NT2/D1 (cell line): ENCODE results near the gene CPED1.

ENCODE experiments used
- DNase-seq: peaks from one replicate; pipeline ENCODE4 v3.0.0-alpha.2; 2011; ENCODE audit warnings: low read depth, low spot score
- H3K27me3 ChIP-seq: 2 replicates; pipeline ENCODE4 v1.6.0; 2011; ENCODE audit warnings: mild to moderate bottlenecking; ENCODE audit not compliant: insufficient read length, insufficient read depth
- H3K36me3 ChIP-seq: 2 replicates; pipeline ENCODE4 v1.6.1; 2011; ENCODE audit warnings: mild to moderate bottlenecking, low read length, mixed read lengths; ENCODE audit not compliant: insufficient read depth, insufficient read length
- H3K4me1 ChIP-seq: 2 replicates; pipeline ENCODE4 v1.5.1; 2011; ENCODE audit not compliant: insufficient read depth, insufficient read length
- H3K4me3 ChIP-seq: 2 replicates; pipeline ENCODE4 v1.5.1; 2011; ENCODE audit warnings: low read depth; ENCODE audit not compliant: insufficient read length
- H3K9ac ChIP-seq: 2 replicates; pipeline ENCODE4 v1.6.0; 2011; ENCODE audit warnings: low read depth; ENCODE audit not compliant: insufficient read length
- H3K9me3 ChIP-seq: 2 replicates; pipeline ENCODE4 v1.5.1; 2011; ENCODE audit warnings: mild to moderate bottlenecking, low read length; ENCODE audit not compliant: insufficient read depth
- SUZ12 ChIP-seq: IDR thresholded peaks from 2 replicates; pipeline ENCODE4 v1.6.1; 2011; ENCODE audit not compliant: insufficient read length, insufficient read depth; ENCODE audit errors: extremely low read depth
- YY1 ChIP-seq: IDR thresholded peaks from 2 replicates; pipeline ENCODE4 v1.6.1; 2011; ENCODE audit not compliant: insufficient read length, insufficient read depth
- ZNF274 ChIP-seq: IDR thresholded peaks from 2 replicates; pipeline ENCODE4 v1.6.1; 2011; ENCODE audit warnings: mild to moderate bottlenecking, low read depth, low read length

The CPED1 gene

GRCh38 chr7:121046009-121046408, 57.5 kb downstream of the CPED1 start:
- no peak overlapping the region for H3K4me3 ChIP-seq
- TF ChIP-seq ZNF274: no peak
- no peak for TF ChIP-seq SUZ12
- TF ChIP-seq YY1: no peak

GRCh38 chr7:121046893-121047468, 58.5 kb downstream of the CPED1 start:
- Histone ChIP-seq H3K4me1 (peaks cover 2% of the 10 kb centered on the region), H3K36me3 (no peaks in the 10 kb centered on the region), H3K4me3 (no peak overlapping the region), H3K27me3 (no peaks in the 10 kb centered on the region), H3K9ac (no peak overlapping the region), H3K9me3 (no peaks in the 10 kb centered on the region)
- no peak for DNase-seq
- TF ChIP-seq SUZ12 (no peak), YY1 (no peak), ZNF274 (no peak)

More at GRCh38 chr7:121046009-121046408, 57.5 kb downstream of the CPED1 start:
- Histone ChIP-seq H3K4me1 (peaks cover 2% of the 10 kb centered on the region), H3K9ac (no peak overlapping the region), H3K27me3 (no peaks in the 10 kb centered on the region), H3K9me3 (no peaks in the 10 kb centered on the region), H3K36me3 (no peaks in the 10 kb centered on the region)
- DNase-seq: no peak

GRCh38 chr7:121048195-121048594, 59.7 kb downstream of the CPED1 start:
- Histone ChIP-seq H3K27me3 (no peaks in the 10 kb centered on the region), H3K36me3 (no peaks in the 10 kb centered on the region), H3K9me3 (no peaks in the 10 kb centered on the region), H3K4me3 (no peak overlapping the region), H3K4me1 (peaks cover 2% of the 10 kb centered on the region), H3K9ac (no peak overlapping the region)
- no peak for DNase-seq
- no peak for TF ChIP-seq SUZ12
- no peak for TF ChIP-seq YY1
- no peak for TF ChIP-seq ZNF274

GRCh38 chr7:121049028-121049791, 60.7 kb downstream of the CPED1 start:
- peaks cover 2% of the 10 kb centered on the region for H3K4me1 ChIP-seq
- no peak overlapping the region for H3K9ac ChIP-seq
- TF ChIP-seq YY1: no peak
- TF ChIP-seq SUZ12: no peak
- TF ChIP-seq ZNF274: no peak
- H3K36me3 ChIP-seq: no peaks in the 10 kb centered on the region
- no peaks in the 10 kb centered on the region for H3K9me3 ChIP-seq
- peak; percentile 16 for DNase-seq
- H3K27me3 ChIP-seq: no peaks in the 10 kb centered on the region
- no peak overlapping the region for H3K4me3 ChIP-seq

GRCh38 chr7:121049897-121050296, 61.4 kb downstream of the CPED1 start:
- Histone ChIP-seq H3K27me3 (no peaks in the 10 kb centered on the region), H3K9me3 (no peaks in the 10 kb centered on the region), H3K36me3 (no peaks in the 10 kb centered on the region), H3K4me3 (no peak overlapping the region), H3K4me1 (peaks cover 2% of the 10 kb centered on the region), H3K9ac (no peak overlapping the region)
- no peak for DNase-seq
- TF ChIP-seq SUZ12: no peak
- TF ChIP-seq ZNF274: no peak
- no peak for TF ChIP-seq YY1

- H3K4me1 ChIP-seq: peaks cover 2% of the 10 kb centered on the region
- H3K9ac ChIP-seq: no peak overlapping the region
- no peaks in the 10 kb centered on the region for H3K9me3 ChIP-seq
- H3K4me3 ChIP-seq: no peak overlapping the region
- TF ChIP-seq ZNF274 (no peak), YY1 (no peak), SUZ12 (no peak)
- H3K27me3 ChIP-seq: no peaks in the 10 kb centered on the region
- no peak for DNase-seq
- H3K36me3 ChIP-seq: no peaks in the 10 kb centered on the region
Observed at GRCh38 chr7:121053219-121053618, 64.7 kb downstream of the CPED1 start.

- Histone ChIP-seq H3K4me3 (no peak overlapping the region), H3K9ac (no peak overlapping the region), H3K4me1 (peaks cover 2% of the 10 kb centered on the region), H3K36me3 (no peaks in the 10 kb centered on the region), H3K27me3 (no peaks in the 10 kb centered on the region), H3K9me3 (no peaks in the 10 kb centered on the region)
- TF ChIP-seq YY1 (no peak), SUZ12 (no peak), ZNF274 (no peak)
- no peak for DNase-seq
Observed at GRCh38 chr7:121054925-121055324, 66.4 kb downstream of the CPED1 start.
